Epithelial cell of esophagus (primary cell): Measurements from ENCODE around the gene KLC3.

Experiments used
- DNase-seq: peaks from one replicate; pipeline ENCODE4 v3.0.0; 2010; ENCODE audit warnings: low read depth
- H3K4me3 ChIP-seq: 2 replicates; pipeline ENCODE4 v1.5.1; 2011; ENCODE audit warnings: mild to moderate bottlenecking, low read length, control low read depth
- TF ChIP-seq, protein P1 (sequence below): IDR thresholded peaks from 2 replicates; pipeline ENCODE4 v1.5.1; 2011; ENCODE audit warnings: low read depth, mild to moderate bottlenecking, low read length, control low read depth, inconsistent platforms; ENCODE audit not compliant: insufficient read depth; ENCODE audit errors: missing control alignments

Gene KLC3

DNA sequence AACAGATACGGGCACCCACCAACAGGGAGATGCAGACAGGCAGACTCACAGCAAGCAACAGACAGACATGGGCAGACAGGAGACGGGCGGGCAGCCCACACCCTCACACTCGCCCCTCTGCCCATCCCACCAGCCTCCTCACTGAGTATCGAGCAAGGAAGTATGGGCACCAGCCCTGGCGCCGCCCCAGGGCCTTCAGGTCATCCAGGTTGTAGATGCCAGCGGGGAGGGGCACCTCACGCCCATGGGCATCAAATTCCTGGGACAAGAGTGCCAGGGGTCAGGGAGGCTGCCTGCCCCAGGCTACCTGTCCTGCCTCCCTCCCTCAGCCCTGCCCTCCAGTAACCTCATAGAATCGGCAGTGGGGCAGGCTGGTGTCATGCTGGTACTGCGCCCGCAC, 24.1 kb downstream of the KLC3 start:
- DNase-seq, result no peak
- H3K4me3 ChIP-seq, result no peak overlapping the region
- TF ChIP-seq, protein P1, sequence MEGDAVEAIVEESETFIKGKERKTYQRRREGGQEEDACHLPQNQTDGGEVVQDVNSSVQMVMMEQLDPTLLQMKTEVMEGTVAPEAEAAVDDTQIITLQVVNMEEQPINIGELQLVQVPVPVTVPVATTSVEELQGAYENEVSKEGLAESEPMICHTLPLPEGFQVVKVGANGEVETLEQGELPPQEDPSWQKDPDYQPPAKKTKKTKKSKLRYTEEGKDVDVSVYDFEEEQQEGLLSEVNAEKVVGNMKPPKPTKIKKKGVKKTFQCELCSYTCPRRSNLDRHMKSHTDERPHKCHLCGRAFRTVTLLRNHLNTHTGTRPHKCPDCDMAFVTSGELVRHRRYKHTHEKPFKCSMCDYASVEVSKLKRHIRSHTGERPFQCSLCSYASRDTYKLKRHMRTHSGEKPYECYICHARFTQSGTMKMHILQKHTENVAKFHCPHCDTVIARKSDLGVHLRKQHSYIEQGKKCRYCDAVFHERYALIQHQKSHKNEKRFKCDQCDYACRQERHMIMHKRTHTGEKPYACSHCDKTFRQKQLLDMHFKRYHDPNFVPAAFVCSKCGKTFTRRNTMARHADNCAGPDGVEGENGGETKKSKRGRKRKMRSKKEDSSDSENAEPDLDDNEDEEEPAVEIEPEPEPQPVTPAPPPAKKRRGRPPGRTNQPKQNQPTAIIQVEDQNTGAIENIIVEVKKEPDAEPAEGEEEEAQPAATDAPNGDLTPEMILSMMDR, result no peak

DNA sequence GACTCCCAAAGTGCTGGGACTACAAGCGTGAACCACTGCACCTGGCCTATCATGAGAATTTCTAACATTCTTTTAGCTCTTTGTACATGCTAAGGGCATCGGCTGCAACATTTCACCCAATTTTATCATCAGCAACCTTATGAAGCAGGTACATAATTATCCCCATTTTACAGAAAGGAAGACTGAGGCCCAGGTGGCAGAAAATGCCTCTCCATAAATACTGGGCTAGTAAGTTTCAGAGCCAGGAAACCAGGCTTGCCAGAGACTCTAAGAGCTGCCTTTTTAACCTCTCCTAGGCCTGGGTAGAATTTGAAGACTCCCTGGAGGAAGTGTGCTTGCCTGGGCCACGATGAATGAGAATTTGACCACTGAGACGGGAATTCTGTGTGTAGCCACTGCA, 27.6 kb downstream of the KLC3 start:
- H3K4me3 ChIP-seq, result no peak overlapping the region
- TF ChIP-seq, protein P1, result no peak
- DNase-seq, result no peak

DNA sequence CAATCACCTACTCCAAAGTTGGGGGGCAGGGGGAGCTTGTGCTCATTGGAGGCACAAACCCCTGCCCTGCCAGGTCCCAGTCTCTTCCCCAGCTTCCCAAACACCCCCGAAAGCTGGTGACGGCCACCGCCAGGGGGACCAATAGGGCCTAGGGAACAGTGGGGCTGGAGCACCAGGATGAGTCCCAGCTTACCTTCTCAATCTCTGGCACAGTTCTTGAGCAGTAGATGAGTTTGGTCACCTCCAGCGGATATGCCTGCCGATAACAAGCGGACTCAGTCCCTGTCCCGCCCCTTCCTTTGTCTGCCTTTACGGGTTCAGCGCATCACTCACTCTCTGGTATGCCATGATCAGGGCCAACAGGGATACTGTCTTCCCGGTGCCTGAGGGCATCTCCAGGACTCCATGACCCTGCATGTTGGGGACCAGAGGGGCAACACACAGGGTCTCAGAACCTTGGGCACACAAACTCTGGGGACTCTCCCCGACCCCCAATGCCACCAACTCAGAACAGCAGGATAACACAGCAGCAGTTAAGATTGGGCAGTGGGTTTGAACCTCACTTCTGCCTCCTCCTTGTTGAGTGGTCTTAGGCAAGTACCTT, 28.3 kb downstream of the KLC3 start:
- H3K4me3 ChIP-seq, result no peak overlapping the region
- DNase-seq, result no peak
- TF ChIP-seq, protein P1, result no peak

DNA sequence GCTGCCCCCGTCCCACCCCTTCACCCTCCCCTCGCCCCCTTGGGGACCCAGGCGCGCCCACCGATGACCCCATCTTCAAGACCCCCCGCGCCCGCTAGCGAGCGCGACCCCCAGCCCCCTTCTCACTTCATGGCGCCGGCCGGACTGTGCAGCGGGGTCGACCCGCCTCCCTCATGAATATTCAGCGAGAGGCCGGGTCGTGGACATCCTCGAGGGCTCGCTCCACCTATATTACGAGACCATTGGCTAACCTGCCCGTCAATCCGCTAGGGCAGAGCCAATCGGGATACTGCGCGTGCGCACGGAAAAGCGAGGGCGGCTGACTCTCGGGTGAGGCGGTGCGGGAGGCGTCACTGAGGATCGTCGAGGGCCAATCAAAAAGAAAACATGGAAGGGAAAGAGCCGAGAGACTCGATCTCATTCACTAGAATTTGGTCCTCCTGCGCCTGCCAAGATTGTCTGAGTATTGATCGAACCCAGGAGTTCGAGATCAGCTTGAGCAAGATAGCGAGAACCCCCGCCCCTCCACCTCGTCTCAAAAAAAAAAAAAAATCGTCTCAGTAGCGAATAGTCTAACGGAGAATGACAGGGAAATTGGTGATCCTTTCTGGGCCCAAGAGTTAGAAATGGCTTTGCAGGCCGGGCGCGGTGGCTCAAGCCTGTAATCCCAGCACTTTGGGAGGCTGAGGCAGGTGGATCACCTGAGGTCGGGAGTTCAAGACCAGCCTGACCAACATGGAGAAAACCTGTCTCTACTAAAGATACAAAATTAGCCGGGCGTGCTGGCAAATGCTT, 30.1 kb downstream of the KLC3 start, which contains the start of gene ERCC2:
Gene ERCC2 (minus strand): TSS at position 164 of the 795 bp plus-strand sequence. CDS start 33 bp downstream, at position 131.
- TF ChIP-seq, protein P1, result no peak
- H3K4me3 ChIP-seq, result peak within 1 kb of the TSS; percentile 68
- DNase-seq, result peak; percentile 99

DNA sequence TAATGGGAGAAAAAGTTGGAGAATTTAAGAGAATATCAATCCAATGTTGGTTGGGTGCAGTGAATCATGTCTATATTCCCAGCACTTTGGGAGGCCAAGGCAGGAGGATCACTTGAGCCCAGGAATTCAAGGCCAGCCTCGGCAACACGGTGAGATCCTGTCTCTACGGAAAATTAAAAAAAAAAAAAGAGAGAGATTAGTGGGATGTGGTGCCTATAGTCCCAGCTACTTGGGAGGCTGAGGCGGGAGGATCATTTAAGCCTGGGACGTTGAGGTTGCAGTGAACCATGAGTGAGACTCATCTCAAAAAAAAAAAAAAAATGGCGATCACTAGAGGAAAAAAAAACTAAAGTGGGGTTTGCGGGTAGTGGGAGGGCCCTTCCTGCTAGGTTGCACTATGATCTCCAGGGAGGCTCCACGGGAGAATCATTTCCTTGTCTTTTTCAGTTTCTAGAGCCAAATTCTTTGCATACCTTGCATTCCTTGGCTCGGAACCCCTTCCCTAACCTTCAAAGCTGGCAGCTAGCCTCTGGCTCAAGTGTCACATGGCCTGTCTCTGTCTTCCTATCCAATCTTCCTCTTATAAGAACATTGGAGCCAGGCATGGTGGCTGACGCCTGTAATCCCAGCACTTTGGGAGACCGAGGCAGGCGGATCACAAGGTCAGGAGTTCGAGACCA, 35.6 kb downstream of the KLC3 start:
- peak; percentile 56 for DNase-seq
- TF ChIP-seq, protein P1, result no peak
- H3K4me3 ChIP-seq, result no peak overlapping the region

DNA sequence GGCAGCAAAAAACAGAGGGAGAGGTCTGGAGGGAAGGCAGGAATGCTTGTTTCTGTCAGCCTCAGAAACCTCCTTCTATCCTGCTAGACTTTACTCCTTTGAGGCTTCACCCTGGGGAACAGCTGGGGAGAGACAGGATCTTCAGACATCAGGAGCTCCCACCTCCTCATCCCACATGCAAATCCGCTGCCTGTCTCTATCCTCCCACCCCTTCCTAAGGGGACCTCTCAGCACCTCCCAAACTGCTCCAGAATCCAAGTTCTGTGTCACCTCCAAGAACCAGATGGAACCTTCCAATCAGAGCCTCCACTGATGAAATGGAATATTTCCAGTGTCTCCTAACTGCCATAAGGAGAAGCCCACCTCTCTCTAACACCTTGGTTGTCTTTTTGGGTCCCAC, 39.6 kb downstream of the KLC3 start:
- H3K4me3 ChIP-seq, result no peak overlapping the region
- TF ChIP-seq, protein P1, result no peak
- DNase-seq, result no peak

DNA sequence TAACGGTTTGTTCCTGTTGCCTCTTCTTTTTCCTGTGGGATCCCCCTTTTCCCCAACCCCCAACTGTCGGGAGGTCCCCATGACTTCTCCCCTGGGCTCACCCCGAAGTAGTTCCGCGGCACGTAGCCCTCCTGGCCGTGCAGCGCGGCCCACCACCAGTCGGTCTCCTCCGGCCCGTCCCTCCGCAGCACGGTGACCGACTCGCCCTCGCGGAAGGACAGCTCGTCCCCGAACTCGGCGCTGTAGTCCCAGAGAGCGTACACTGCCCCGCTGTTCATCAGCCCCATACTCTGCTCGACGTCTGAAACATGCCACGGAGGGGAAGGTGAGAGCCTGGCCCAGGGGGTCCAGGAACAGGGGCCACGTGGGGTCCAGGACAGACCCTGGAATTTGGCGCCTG, 41.9 kb downstream of the KLC3 start:
- no peak overlapping the region for H3K4me3 ChIP-seq
- no peak for DNase-seq
- TF ChIP-seq, protein P1, result no peak
